GM21447 (cell line): ENCODE data around the gene CEP95.
A peak's percentile ranks its signal among the peaks of the same experiment; 100 is the strongest.
"Not testable (repeated sequence)": the region's sequence is repeated elsewhere in the genome, so short reads cannot be mapped to it uniquely, and the experiment has no call there.

Experiments used
- ATAC-seq: cut with Tn5 transposase; IDR thresholded peaks from one replicate; pipeline ENCODE4 v1.9.1; 2021; ENCODE audit not compliant: unreplicated experiment

The CEP95 gene, protein sequence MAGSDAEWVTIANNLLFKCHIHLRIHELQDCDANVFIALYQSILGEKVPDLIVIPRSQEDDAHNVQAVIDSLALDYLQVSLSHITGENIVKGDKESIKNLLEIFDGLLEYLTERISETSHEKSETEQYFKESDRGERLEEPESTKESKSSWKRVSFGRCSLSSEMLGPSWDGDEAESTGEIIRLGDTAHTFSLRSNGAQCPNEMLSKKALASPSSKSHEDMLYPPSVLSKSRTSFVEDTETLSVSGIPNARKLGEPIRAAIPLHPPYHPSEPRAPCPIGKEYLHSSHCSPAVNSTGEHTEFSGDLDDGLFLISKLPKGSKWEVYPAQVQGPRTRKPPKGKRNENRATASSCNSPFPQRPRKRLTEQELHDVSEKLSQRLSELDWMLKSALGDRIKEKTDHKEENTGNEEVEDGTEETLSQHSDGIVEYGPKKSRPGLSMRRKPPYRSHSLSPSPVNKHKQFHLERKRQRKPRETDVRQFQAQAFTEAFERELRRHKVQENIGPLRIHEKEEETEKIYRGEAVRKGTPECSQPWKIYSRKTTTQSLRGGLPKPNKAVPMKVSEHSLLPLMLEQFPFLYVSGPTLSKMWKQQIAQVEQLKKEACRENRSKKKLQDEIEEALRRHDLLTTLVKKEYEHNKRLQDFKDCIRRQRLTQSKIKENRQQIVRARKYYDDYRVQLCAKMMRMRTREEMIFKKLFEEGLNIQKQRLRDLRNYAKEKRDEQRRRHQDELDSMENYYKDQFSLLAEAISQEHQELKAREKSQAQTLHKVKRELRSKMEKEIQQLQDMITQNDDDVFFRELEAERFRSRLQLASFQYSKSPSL

DNA sequence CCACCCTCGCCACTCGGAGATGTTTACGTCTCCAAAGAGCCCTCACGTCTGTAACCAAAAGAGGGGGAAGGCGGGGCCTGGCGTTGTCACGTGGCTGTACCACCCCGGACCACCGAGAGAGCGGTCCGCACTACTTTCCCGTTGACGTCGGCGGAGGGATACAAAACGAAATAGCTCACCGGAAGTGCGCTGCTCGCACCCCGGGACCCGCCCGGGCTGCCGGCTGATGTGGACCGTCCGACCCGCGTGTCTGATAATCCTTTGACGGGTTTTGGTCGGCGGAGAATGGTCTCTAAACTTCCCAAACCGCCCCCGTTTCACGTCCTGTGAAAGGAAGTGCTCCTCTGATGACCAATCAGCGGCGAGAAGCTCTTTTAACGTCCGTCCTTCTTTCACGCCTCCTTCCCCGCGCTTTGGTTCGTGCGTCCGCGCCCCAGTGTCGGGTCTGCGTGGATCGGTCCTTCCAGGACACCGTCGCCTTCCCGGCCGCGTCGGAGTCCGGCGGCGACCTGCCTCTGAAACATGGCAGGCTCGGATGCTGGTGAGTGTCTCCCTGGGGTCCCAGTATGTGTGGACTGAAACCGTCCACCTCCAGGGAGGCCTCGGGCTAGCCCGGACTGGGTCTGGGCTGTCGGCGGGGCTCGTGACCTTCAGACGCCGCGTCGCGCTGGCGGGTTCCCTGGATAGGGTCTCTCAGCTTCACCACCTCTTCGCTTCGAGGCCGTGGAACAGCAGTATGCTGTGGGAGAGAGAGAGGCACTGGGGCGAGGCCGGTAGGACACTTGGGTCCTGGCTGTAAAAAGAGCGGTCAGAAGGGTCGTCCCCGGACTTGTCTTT, at the start of gene CEP95:
TSS of gene CEP95 (plus strand) at position 402 of the 837 bp plus-strand sequence. CDS start at position 523, 121 bp downstream.
- peak; percentile 57 for ATAC-seq

DNA sequence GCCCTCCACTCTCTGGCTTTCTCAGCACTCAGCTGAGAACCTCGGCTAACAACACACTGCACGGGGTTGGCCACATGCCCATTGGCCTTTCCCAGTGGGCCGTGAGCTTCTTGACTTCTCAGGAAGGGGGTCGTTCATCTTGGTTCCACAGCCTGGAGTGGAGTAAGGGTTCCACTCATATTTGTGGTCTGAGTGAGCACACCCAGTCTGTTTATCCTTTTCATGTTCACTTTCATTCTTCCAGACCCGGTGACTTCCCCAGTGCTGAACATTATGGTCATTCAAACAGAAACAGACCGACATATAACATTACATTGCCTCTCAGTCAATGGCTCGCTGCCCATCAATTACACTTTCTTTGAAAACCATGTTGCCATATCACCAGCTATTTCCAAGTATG, 49.6 kb upstream of the CEP95 start:
- ATAC-seq = no peak

DNA sequence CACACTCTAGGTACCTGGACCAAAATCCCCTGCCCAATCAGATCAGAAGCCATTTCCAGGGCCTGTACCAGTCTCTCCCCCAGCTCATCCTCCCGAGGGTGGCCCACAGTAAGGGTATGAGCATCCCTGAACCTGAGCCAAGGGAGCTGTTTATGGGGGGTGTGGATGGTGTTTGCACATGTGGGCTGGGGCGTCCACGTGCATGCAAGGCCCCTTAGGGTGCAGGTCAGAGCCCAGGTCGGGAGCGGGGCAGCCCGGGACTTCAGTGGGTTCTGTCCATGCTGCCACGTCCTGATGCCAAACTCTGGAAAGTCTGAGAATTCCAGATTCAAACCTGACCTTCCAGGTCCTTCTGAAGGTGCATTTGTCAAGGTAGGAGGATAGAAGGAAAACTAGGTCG, 48.0 kb upstream of the CEP95 start:
- no peak for ATAC-seq

DNA sequence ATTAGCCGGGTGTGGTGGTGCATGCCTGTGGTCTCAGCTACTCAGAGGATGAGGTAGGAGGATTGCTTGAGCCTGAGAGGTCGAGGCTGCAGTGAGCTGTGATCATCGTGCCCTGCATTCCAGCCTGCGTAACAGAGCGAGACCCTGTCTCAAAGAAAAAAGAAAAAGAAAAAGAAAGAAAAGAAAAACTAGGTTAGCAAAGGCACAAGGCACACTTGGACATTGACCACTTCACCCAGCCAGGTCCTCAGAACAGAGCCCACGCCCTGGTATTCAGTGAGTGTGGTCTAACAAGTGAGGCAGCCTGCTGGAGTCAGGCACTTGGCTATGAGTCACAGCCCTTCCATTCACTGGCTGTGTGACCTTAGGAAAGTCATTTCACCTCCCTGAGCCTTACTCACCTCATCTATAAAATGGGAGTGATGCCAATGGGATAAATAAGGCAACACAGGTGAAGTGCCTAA, 47.5 kb upstream of the CEP95 start:
- ATAC-seq = no peak

DNA sequence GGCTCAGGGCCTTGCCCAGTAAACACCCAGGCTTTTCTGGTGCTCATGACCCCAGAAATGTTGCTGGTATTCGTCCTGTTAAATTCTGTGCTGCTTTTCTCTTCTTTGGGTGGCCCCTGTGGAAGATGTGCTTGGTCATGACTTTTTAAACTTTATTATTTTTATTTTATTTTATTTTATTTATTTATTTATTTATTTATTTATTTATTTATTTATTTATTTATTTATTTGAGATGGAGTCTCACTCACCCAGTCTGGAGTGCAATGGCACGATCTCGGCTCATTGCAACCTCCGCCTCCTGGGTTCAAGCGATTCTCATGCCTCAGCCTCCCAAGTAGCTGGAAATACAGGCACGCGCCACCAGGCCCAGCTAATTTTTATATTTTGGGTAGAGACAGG, 47.0 kb upstream of the CEP95 start:
- ATAC-seq = not testable (repeated sequence)

DNA sequence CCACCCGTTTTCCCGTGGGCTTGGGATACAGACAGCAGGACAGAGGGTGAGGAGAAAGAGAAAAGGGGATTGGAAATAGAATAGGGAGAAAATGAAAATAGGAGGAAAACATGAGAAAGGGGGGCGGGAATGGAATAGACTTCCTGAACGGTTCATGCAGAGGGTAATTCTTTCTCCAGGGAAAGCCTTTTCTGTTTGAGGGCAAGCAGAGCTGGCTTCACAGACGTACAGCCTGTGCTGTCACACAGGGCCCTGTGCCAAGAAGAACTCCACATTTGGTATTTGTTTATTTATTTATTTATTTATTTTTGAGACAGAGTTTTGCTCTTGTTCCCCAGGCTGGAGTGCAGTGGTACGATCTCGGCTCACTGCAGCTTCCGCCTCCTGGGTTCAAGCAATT, 45.8 kb upstream of the CEP95 start:
- ATAC-seq = no peak

DNA sequence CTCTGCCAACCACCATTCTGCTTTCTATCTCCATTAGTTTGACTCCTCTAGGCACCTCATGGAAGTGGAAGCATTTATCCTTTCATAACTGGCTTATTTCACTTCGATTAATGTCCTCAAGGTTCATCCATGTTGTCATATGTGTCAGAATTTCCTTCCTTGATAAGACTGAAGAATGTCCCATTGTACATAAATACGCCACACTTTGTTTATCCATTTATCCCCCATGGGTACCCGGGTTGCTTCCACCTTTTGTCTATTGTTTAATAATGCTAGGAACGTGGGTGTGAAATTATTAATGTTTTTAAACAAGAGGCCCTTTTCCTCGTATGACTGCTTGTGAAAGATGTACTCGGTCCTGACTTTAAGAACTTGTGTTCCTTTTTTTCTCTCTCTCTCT, 45.0 kb upstream of the CEP95 start:
- no peak for ATAC-seq

DNA sequence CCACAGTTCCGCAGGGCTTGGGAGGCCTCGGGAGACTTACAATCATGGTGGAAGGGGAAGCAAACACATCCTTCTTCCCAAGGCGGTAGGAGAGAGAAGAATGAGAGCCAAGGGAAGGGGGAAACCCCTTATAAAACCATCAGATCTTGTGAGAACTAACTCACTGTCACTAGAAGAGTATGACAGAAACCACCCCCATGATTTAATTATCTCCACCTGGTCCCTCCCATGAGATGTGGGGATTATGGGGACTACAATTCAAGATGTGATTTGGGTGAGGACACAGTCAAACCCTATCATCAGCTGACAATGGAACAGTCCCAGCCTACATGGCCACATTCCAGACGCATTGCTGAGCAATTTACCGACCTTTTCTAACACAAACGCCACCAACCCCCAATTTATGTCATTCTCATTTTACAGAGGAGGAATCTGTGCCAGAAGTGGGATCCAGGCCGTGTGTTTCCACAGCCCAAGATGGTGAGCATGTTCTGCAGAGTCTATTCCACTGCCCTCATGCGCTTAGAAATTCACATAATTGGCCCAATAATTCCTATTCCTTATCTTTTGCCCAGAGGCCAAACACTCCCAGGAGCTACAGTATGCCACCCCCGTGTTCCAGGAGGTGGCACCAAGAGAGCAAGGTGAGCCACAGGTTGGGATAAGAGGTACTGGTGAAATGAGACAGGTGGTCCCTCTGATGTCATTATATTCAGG, 40.6 kb upstream of the CEP95 start:
- no peak for ATAC-seq

DNA sequence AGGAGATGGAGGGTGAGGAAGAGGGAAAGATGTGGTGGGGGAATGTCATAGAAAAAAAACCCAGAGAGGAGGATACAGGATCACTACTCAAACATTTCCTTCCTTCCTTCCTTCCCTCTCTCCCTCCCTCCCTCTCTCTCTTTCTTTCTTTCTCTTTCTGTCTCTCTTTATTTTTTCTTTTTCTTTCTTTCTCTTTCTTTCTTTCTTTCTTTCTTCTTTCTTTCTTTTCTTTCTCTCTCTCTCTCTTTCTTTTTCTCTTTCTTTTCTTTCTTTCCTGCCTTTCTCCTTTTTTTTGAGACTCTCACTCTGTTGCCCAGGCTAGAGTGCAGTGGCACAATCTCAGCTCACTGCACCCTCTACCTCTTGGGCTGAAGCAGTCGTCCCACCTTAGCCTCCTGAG, 39.9 kb upstream of the CEP95 start:
- ATAC-seq = not testable (repeated sequence)

DNA sequence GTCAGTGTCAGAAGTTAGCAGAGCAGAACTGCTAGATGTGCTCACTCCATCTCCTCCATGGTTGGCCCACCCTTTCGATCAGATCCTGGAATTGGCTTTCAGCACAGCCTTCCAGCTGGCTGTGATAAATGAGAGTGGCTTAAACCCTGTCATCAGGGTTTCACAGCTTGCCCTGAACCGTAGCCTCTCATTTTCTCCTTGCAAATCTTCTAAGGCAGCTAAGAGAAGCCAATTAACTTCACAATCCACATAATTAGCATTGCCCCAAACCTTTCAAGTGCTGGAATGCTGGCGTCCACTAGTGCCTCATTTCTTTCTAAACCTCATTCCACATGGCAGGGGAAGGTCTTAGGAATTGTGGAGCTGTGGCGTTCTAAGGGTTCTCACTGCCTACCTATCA, 36.2 kb upstream of the CEP95 start:
- no peak for ATAC-seq

DNA sequence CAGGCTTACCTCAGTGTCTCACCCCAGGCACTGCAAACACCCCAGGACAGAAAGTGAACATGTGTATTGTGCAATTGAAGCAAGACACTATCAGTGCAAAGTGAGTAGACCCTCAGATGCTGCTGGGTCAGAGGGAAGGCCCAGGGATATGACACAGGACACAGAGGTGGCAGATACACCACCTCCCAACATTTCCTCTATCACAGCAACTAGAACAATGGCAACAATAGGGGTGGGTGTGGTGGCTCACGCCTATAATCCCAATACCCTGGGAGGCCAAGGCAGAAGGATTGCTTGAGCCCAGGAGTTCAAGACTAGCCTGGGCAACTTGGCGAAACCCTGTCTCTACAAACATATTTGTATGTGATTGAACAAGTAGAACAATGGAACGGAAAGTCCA, 35.3 kb upstream of the CEP95 start:
- ATAC-seq = no peak

DNA sequence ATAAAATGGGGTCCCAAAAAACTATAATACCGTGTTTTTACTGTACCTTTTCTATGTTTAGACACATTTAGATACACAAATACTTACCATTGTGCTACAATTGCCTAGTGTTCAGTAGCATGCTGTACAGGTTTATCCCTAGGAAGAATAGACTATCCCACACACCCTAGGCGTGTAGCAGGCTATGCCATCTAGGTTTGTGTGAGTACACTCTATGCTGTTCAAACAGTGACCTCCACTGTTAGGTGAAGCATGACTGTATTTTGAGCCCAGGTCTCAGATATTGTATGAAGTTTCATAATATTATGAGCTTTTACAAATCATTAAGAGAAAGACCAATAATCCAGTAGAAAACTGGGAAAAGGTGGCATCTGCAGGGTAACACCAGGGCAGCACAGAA, 34.2 kb upstream of the CEP95 start:
- ATAC-seq = no peak

DNA sequence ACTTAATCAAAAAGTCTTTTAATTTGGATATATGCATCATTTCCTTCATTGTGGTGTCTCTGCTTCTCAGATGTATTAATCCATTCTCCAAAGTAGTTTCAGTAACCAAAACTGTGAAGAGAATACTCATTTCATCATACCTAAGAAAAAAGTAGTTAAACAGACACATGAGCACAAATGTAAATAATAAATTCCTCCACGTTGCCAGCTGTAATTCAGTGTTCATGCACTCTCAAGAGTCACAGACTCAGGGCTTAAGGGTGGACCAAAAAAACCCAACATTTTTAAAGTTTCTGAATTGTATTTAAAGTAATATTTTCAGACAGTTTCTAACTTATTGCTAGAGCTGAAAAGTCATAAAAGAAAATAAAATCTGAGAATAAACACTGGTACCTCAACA, 28.9 kb upstream of the CEP95 start:
- ATAC-seq = no peak

DNA sequence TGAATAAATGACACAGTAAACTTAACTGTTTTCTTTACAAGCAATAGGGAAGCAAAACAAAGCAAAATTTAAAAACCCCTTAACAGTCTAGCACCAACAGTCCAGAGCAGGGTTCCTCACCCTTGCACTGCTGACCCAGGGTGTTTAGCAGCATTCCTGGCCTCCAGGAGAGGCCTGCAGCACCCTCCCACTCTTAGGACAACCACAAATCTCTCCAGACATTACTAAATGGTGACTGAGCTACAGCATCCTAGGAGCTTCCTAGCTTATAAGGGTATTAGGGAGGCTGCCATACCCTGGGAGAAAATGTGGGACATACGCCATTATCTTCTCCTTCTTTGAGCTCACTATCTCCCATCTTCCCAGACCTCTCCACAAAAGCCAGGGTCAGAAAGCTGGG, 25.8 kb upstream of the CEP95 start:
- ATAC-seq = no peak

DNA sequence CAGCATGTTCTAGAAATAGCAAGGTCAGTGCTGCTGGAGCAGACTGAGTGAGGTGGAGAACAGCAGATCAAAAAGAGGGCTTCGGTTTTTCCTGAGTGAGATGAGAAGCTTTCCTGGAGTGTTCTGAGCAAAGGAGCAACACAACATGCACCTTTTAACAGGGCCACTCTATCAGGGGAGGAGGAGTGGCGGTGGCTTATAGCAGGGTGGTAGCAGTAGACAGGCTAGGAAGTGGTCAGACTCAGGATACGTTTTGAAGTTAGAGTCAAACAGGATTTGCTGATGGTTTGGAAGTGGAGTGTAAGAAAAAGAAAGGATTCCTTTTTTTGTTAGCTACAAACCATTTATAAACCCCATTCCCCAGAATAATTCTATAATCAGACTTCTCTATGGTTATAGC, 22.4 kb upstream of the CEP95 start:
- no peak for ATAC-seq

DNA sequence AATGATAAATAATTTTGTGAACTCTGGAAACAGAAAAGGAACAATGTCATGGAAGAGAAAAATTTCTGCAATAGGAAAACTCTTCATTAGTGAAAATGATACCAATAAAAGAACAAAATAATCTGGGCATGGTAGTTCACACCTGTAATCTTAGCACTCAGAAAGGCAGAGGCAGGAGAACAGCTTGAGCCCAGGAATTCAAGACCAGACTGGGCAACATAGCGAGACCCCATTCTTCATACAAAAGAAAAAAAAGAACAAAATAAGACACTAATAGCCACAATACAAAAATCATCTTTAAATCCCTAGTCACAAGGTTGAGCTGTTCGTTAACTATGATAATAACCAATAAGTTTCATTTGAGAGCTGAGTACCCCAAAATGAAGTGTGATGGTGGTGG, 18.5 kb upstream of the CEP95 start:
- no peak for ATAC-seq

DNA sequence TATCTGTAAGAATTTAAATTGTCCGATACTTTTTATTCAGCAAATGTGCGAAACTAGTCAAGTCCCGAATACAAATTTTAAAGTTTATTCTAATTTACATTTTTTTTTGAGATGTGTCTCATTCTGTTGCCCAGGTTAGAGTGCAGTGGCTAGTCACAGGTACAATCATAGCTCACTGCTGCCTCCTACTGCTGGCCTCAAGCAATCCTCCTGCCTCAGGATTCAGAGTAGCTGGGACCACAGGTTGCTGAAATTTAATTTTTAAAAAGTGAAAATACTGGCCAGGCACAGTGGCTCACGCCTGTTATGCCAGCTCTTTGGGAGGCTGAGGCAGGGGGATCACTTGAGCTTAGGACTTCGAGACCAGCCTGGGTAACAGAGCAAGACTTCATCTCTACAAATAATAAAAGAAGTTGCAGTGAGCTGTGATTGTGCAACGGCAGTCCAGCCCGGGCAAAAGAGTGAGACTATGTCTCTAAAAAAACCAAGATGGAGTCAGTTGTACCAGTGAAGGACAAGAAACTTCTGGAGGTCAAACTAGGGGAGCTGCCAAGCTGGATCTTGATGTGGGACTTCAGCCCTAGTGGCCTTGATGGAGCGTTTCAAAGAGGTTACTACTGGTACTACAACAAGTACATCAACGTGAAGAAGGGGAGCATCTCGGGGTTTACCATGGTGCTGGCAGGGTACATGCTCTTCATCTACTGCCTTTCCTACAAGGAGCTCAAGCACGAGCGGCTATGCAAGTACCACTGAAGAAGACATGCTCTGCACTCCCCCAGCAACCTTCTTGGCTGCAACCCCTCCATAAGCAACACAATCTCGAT, 15.5 kb upstream of the CEP95 start:
- no peak for ATAC-seq

DNA sequence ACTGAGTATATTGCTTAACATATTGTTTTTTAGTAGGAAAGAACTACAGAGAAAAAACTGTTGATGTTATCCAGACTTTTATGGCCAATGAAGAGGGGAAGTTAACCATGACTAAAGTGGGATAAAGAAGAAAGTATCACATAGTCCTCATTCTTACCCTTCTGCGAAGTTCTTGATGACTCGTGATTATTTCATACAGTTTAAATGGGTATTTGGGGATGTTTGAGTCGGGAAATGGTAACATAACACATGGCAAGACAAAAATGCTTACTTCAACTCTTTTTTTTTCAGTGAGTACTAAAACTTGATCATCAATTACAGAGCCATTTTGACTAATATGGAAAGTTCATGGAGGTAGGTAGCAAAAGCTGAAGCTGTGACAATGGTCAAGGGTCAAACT, 14.8 kb upstream of the CEP95 start:
- ATAC-seq = no peak

DNA sequence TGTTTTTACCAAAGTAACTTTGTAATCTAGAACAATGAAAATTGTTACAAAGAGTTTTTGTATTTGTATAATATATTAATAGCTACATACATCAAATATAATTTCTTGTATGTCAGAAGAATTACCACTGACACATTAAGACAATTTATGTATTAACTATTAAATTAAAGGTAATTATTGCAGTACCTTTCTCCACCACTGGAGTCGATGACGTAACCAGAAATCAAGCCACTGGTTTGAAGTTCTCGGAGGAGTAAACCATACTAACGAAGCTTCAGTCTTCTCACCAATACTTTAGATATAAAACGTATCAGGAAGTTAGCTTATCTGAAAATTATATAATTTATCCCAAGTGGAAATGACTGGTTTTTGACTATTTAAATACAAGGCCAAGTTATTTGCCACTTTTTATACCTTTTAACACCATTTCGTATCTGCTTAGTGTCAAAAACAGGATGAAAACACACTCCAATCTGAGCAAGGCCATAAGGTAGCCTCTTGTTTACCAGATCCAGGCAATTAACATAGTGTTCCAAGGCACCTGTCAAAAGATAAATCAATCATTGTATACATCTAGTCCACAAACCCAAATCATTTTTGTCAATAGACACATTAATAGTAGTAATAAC, 14.2 kb upstream of the CEP95 start:
- ATAC-seq = no peak
